ENCODE results near the gene INTS7.
A peak's percentile ranks its signal among the peaks of the same experiment; 100 is the strongest.
"Not testable (repeated sequence)": the region's sequence is repeated elsewhere in the genome, so short reads cannot be mapped to it uniquely, and the experiment has no call there.

INTS7 gene

GRCh38 chr1:212034516-212035122 lies 738 bp downstream of the INTS7 start:
- no peak for DNase-seq

GRCh38 chr1:212030936-212031528 lies 4.3 kb downstream of the INTS7 start:
- DNase-seq: no peak

- DNase-seq: not testable (repeated sequence)
Measured at GRCh38 chr1:212027727-212028126, 7.6 kb downstream of the INTS7 start.

GRCh38 chr1:212024469-212025149 lies 10.7 kb downstream of the INTS7 start:
- DNase-seq: no peak

- DNase-seq: not testable (repeated sequence)
Measured at GRCh38 chr1:212022908-212023307, 12.4 kb downstream of the INTS7 start.

GRCh38 chr1:212021563-212021962 lies 13.8 kb downstream of the INTS7 start:
- DNase-seq: no peak

- DNase-seq: no peak
Measured at GRCh38 chr1:212020975-212021374, 14.4 kb downstream of the INTS7 start.

- no peak for DNase-seq
Measured at GRCh38 chr1:212013672-212014071, 21.7 kb downstream of the INTS7 start.

GRCh38 chr1:212012034-212012740 lies 23.2 kb downstream of the INTS7 start:
- DNase-seq: peak; percentile 74 to 76

- DNase-seq: no peak
Measured at GRCh38 chr1:212010004-212010403, 25.4 kb downstream of the INTS7 start.

- DNase-seq: no peak
Measured at GRCh38 chr1:212009561-212009960, 25.8 kb downstream of the INTS7 start.

- no peak for DNase-seq
Measured at GRCh38 chr1:212007886-212008285, 27.5 kb downstream of the INTS7 start.

- no peak for DNase-seq
Measured at GRCh38 chr1:212007178-212007577, 28.2 kb downstream of the INTS7 start.

GRCh38 chr1:212004895-212005608 lies 30.3 kb downstream of the INTS7 start:
- no peak for DNase-seq

- no peak for DNase-seq
Measured at GRCh38 chr1:212002536-212002935, 32.8 kb downstream of the INTS7 start.

- not testable (repeated sequence) for DNase-seq
Measured at GRCh38 chr1:211997426-211997825, 37.9 kb downstream of the INTS7 start.

- no peak for DNase-seq
Measured at GRCh38 chr1:211991695-211992094, 43.7 kb downstream of the INTS7 start.

GRCh38 chr1:211986628-211987254 lies 48.6 kb downstream of the INTS7 start:
- DNase-seq: no peak

- no peak for DNase-seq
Measured at GRCh38 chr1:211985556-211986264, 49.6 kb downstream of the INTS7 start.

- DNase-seq: no peak
Measured at GRCh38 chr1:211978596-211978995, 56.8 kb downstream of the INTS7 start.

GRCh38 chr1:211975152-211975941 lies 60.0 kb downstream of the INTS7 start:
- DNase-seq: no peak

All from activated T-cell treated with anti-CD3 and anti-CD28 coated beads, Interleukin-2, amount 50 U/mL, for 48 hours (primary cell).